HS-5 (cell line): ENCODE results near the gene PTPN18.

ENCODE experiments used
- DNase-seq: peaks from one replicate; pipeline ENCODE4 v3.0.0-alpha.2; 2012; ENCODE audit warnings: low read depth

The PTPN18 gene

GRCh38 chr2:130339885-130340745, 15.7 kb upstream of the PTPN18 start:
- DNase-seq, result no peak

- no peak for DNase-seq
Observed at GRCh38 chr2:130341562-130342019, 14.3 kb upstream of the PTPN18 start.

GRCh38 chr2:130342020-130342532, 13.8 kb upstream of the PTPN18 start:
- DNase-seq, result peak; percentile 83

- peak; percentile 95 for DNase-seq
Observed at GRCh38 chr2:130342533-130343275, 13.2 kb upstream of the PTPN18 start, which contains the start of gene IMP4. TSS of gene IMP4 (plus strand) at chr2:130342897. CDS start at chr2:130342933, 36 bp downstream.

GRCh38 chr2:130344578-130344977, 11.3 kb upstream of the PTPN18 start:
- DNase-seq, result no peak

GRCh38 chr2:130345091-130345490, 10.8 kb upstream of the PTPN18 start:
- no peak for DNase-seq

GRCh38 chr2:130345611-130346010, 10.2 kb upstream of the PTPN18 start:
- no peak for DNase-seq

- DNase-seq, result no peak
Observed at GRCh38 chr2:130346041-130346740, 9.7 kb upstream of the PTPN18 start.

GRCh38 chr2:130346741-130347066, 9.2 kb upstream of the PTPN18 start:
- DNase-seq, result no peak

GRCh38 chr2:130347220-130347925, 8.5 kb upstream of the PTPN18 start:
- no peak for DNase-seq

- no peak for DNase-seq
Observed at GRCh38 chr2:130349174-130349573, 6.7 kb upstream of the PTPN18 start.

- DNase-seq, result no peak
Observed at GRCh38 chr2:130351711-130352110, 4.1 kb upstream of the PTPN18 start.

GRCh38 chr2:130352237-130352636, 3.6 kb upstream of the PTPN18 start:
- no peak for DNase-seq

- no peak for DNase-seq
Observed at GRCh38 chr2:130353291-130354138, 2.3 kb upstream of the PTPN18 start.

- DNase-seq, result no peak
Observed at GRCh38 chr2:130354139-130354428, 1.8 kb upstream of the PTPN18 start.

GRCh38 chr2:130355172-130355577, 681 bp upstream of the PTPN18 start:
- DNase-seq, result no peak

GRCh38 chr2:130357864-130358263, 2.0 kb downstream of the PTPN18 start:
- no peak for DNase-seq

- no peak for DNase-seq
Observed at GRCh38 chr2:130358420-130359350, 2.8 kb downstream of the PTPN18 start.

GRCh38 chr2:130359466-130359865, 3.6 kb downstream of the PTPN18 start:
- no peak for DNase-seq

- no peak for DNase-seq
Observed at GRCh38 chr2:130363479-130363878, 7.6 kb downstream of the PTPN18 start.
